ENCODE data around the gene HSPA1B.
"Not testable (repeated sequence)": the region's sequence is repeated elsewhere in the genome, so short reads cannot be mapped to it uniquely, and the experiment has no call there.

Gene HSPA1B

GRCh38 chr6:31827286-31828079 lies at the start of gene HSPA1B:
Gene HSPA1B, plus strand, starts transcription at chr6:31827738. Its CDS starts 213 bp downstream, at chr6:31827951.
- peak; percentile 99 for DNase-seq (ENCODE audit: low read depth, low spot score)

- no peak for DNase-seq (ENCODE audit: low read depth, low spot score)
Observed at GRCh38 chr6:31778193-31778592, 49.3 kb upstream of the HSPA1B start.

GRCh38 chr6:31778999-31779885 lies 48.3 kb upstream of the HSPA1B start:
- DNase-seq (ENCODE audit: low read depth, low spot score) = no peak

GRCh38 chr6:31779908-31780307 lies 47.6 kb upstream of the HSPA1B start:
- no peak for DNase-seq (ENCODE audit: low read depth, low spot score)

- no peak for DNase-seq (ENCODE audit: low read depth, low spot score)
Observed at GRCh38 chr6:31780507-31781243, 46.9 kb upstream of the HSPA1B start.

- no peak for DNase-seq (ENCODE audit: low read depth, low spot score)
Observed at GRCh38 chr6:31781244-31782125, 46.1 kb upstream of the HSPA1B start.

- DNase-seq (ENCODE audit: low read depth, low spot score) = no peak
Observed at GRCh38 chr6:31782126-31782855, 45.2 kb upstream of the HSPA1B start.

GRCh38 chr6:31784098-31784925 lies 43.2 kb upstream of the HSPA1B start:
- no peak for DNase-seq (ENCODE audit: low read depth, low spot score)

GRCh38 chr6:31785475-31785874 lies 42.1 kb upstream of the HSPA1B start:
- DNase-seq (ENCODE audit: low read depth, low spot score) = no peak

- no peak for DNase-seq (ENCODE audit: low read depth, low spot score)
Observed at GRCh38 chr6:31791324-31792089, 36.0 kb upstream of the HSPA1B start.

- no peak for DNase-seq (ENCODE audit: low read depth, low spot score)
Observed at GRCh38 chr6:31792090-31792374, 35.5 kb upstream of the HSPA1B start.

- DNase-seq (ENCODE audit: low read depth, low spot score) = no peak
Observed at GRCh38 chr6:31792761-31793171, 34.8 kb upstream of the HSPA1B start.

GRCh38 chr6:31793927-31794245 lies 33.7 kb upstream of the HSPA1B start:
- DNase-seq (ENCODE audit: low read depth, low spot score) = not testable (repeated sequence)

GRCh38 chr6:31794294-31794865 lies 33.2 kb upstream of the HSPA1B start:
- DNase-seq (ENCODE audit: low read depth, low spot score) = no peak

- no peak for DNase-seq (ENCODE audit: low read depth, low spot score)
Observed at GRCh38 chr6:31794866-31795615, 32.5 kb upstream of the HSPA1B start.

GRCh38 chr6:31795616-31796298 lies 31.8 kb upstream of the HSPA1B start, which contains the start of gene VARS1:
Gene VARS1, minus strand, starts transcription at chr6:31795752. Its CDS starts 535 bp downstream, at chr6:31795217.
- no peak for DNase-seq (ENCODE audit: low read depth, low spot score)

- DNase-seq (ENCODE audit: low read depth, low spot score) = no peak
Observed at GRCh38 chr6:31796993-31797385, 30.5 kb upstream of the HSPA1B start.
